ENCODE data around the gene AKAP11. TPM values are rescaled to one million over a fixed set of nuclear protein-coding genes. Genes with fewer than 3 reads are reported as not detected.
"Not testable (repeated sequence)": the region's sequence is repeated elsewhere in the genome, so short reads cannot be mapped to it uniquely, and the experiment has no call there.

AKAP11 gene, protein sequence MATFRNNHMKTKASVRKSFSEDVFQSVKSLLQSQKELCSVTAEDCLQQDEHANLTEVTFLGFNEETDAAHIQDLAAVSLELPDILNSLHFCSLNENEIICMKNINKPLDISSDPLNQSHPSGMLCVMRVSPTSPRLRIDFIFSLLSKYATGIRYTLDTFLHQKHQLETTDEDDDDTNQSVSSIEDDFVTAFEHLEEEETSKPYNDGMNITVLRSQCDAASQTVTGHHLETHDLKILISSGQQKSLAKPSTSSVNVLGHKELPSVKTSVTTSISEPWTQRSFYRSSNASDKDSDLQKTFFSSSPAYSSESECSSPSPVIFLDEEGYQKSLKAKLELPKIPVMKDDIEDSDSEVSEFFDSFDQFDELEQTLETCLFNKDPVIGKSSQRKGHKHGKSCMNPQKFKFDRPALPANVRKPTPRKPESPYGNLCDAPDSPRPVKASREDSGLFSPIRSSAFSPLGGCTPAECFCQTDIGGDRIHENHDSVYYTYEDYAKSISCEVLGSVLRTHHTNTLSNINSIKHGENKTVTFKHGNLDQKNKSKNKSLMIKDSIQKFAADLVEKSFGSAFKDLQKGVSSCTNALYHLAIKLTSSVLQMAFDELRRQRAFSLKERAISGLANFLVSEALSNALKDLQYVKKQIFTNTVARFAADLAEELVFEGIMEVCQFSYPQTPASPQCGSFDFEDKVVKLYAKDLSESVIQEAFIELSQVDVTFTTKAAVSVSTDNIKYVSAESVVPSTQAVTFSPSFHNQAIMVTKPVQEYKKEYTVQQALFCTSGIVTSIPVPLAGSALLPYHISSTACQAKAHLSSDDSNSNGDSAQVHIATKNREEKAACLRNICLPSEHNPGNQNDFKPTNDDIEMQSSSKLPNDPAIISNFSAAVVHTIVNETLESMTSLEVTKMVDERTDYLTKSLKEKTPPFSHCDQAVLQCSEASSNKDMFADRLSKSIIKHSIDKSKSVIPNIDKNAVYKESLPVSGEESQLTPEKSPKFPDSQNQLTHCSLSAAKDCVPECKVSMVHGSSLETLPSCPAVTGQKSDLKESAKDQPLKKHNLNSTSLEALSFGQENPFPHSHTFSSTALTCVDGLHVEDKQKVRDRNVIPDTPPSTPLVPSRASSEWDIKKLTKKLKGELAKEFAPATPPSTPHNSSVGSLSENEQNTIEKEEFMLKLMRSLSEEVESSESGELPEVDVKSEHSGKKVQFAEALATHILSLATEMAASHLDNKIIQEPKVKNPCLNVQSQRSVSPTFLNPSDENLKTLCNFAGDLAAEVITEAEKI (N-terminal part only)
- total RNA-seq: 10 to 100 TPM; 17.9 to 42.3 (median 31.0) TPM

DNA sequence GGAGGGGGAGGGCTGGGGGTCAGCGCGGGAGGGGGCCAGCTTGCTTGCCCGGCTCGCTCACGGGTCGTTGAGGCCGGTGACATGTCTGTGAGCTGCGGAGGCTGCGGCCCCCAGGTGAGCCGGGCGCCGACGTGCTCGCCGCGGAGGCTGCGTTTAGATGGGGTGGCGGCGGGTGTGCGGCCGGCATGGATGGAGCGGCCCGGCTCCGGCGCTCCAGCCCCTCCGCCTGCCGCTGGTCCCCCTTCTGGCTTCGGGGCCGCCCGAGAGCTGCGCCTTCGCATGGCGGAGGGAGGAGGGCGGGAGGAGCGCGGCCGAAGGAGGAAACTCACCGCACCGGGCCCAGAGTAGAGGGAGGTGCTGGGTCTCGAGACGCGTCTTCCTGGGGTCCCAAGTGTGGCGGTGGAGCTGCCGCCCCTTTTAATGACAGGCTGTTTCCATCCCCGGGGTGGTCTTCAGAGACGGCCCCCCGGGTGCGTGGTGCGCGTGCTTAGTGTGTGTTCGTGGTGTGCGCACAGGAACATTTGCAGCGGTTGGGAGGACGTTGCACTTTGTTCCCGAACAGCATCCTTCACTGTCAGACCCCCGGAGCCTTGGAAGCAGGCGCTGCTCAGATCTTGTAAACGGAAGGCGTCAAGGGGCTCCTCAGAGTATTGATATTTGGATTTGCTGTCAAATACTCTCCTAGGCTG lies at the start of gene AKAP11:
Gene AKAP11, plus strand, starts transcription at position 38 of the 689 bp plus-strand sequence. CDS start 14,197 bp downstream, outside the sequence.
- peak; percentile 39 to 68 (median 48) for ATAC-seq (replicated peaks in 6 of 8)
- H3K4me3 ChIP-seq: peak within 1 kb of the TSS; percentile 52 to 88 (median 70)
- in situ Hi-C loops (cut with MboI; ENCODE audit: low pct_unique_long_range_greater_than_20kb in 2 of 9, low sequenced_read_pairs in 9 of 9, unreplicated experiment in 9 of 9): no loop called here
- peak within 1 kb of the TSS; percentile 95 to 96 for H3K27ac ChIP-seq
- WGBS, 10 experiments: 0 to 2% (median 0%) methylated on average over 3 to 11 of the region's 59 CpGs; no CpG with 5 or more reads in 4 of the 10 experiments
- peaks cover 17 to 20% of the 10 kb centered on the region in 2 donors for H3K4me1 ChIP-seq (replicated peaks in 1 of 2)

DNA sequence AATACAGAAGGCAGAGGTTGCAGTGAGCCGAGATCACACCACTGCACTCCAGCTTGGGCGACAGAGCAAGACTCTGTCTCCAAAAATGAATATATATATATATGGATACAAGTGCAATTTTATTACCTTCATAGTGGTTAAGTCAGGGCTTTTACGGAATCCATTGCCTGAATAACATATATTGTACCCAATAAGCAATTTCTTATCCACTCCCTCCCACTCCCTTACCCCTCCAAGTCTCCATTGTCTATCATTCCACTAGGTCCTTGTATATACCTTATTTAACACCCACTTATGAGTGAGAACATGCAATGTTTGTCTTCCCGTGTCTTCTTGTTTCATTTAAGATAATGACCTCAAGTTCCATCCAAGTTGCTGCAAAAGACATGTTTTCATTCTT lies 48.3 kb upstream of the AKAP11 start:
- 88 to 100% (median 100%) methylated on average over 1 to 4 of the region's 4 CpGs for WGBS, 10 experiments
- ATAC-seq (replicated peaks in 6 of 8): no peak
- Histone ChIP-seq H3K27ac (no peak overlapping the region), H3K4me1 (replicated peaks in 1 of 2) (peaks cover 0 to 10% of the 10 kb centered on the region in 2 donors), H3K4me3 (no peak overlapping the region)
- in situ Hi-C loops (cut with MboI; ENCODE audit: low pct_unique_long_range_greater_than_20kb in 2 of 9, low sequenced_read_pairs in 9 of 9, unreplicated experiment in 9 of 9): no loop called here

DNA sequence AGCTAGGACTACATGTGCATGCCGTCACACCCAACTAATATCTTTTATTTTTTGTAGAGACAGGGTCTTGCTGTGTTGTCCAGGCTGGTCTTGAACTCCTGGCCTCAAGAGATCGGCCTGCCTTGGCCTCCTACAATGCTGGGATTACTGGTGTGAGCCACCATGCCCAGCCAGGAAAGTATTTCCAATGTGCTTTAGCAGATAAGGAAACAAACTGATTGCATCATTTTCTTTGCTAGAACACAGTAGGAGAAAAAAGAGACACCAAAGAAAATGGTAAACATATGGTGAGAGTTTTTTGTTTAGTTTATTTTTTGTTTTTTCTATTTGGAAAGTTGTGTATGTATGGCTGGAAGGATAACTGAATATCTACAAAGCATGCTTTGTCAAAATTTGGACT lies 46.9 kb upstream of the AKAP11 start:
- Histone ChIP-seq H3K4me1 (replicated peaks in 1 of 2) (peaks cover 0 to 10% of the 10 kb centered on the region in 2 donors), H3K27ac (no peak overlapping the region), H3K4me3 (no peak overlapping the region)
- in situ Hi-C loops (cut with MboI; ENCODE audit: low pct_unique_long_range_greater_than_20kb in 2 of 9, low sequenced_read_pairs in 9 of 9, unreplicated experiment in 9 of 9): no loop called here
- 93 to 100% (median 100%) methylated on average over 1 to 2 of the region's 2 CpGs; no CpG with 5 or more reads in 5 of the 10 experiments for WGBS, 10 experiments
- no peak for ATAC-seq (replicated peaks in 6 of 8)

DNA sequence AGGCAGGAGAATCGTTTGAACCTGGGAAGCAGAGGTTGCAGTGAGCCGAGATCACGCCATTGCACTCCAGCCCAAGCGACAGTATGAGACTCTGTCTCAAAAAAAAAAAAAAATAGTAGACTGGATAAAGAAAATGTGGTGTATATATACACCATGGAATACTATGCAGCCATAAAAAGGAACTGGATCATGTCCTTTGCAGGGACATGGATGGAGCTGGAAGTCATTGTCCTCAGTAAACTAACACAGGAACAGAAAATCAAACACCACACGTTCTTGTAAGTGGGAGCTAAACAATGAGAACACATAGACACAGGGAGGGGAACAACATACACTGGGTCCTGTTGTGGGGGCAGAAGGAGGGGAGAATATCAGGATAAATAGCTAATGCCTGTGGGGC lies 45.2 kb upstream of the AKAP11 start:
- ATAC-seq (replicated peaks in 6 of 8); in situ Hi-C loops (cut with MboI; ENCODE audit: low pct_unique_long_range_greater_than_20kb in 2 of 9, low sequenced_read_pairs in 9 of 9, unreplicated experiment in 9 of 9); H3K4me3 ChIP-seq; H3K27ac ChIP-seq; H3K4me1 ChIP-seq (replicated peaks in 1 of 2): not testable (repeated sequence)
- WGBS, 10 experiments: 71 to 100% (median 90%) methylated on average over 1 to 5 of the region's 5 CpGs; no CpG with 5 or more reads in 3 of the 10 experiments

DNA sequence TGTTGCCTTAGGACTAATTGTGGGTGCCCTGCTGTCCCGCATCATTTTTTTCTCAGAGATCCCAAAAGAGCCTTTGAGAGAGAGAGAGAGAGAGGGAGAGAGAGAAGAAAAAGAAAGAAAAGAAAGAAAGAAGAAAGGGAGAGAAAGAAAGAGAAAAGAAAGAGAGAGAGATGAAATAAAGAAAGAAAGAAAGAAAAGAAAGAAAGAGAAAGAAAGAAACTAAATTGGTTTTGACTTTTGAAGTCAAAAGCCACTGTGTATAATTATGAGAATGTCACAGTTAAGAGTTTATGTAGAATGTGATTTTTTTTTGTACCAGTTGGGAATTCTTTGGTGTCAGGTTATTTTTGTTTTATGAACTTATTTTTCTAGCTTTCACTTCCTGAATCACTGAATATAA lies 43.4 kb upstream of the AKAP11 start:
- Histone ChIP-seq H3K4me3 (no peak overlapping the region), H3K27ac (no peak overlapping the region), H3K4me1 (replicated peaks in 1 of 2) (no peaks in the 10 kb centered on the region)
- in situ Hi-C loops (cut with MboI; ENCODE audit: low pct_unique_long_range_greater_than_20kb in 2 of 9, low sequenced_read_pairs in 9 of 9, unreplicated experiment in 9 of 9): no loop called here
- WGBS, 10 experiments: 63 to 100% (median 98%) methylated on average over 1 of the region's 1 CpG
- ATAC-seq (replicated peaks in 6 of 8): no peak

DNA sequence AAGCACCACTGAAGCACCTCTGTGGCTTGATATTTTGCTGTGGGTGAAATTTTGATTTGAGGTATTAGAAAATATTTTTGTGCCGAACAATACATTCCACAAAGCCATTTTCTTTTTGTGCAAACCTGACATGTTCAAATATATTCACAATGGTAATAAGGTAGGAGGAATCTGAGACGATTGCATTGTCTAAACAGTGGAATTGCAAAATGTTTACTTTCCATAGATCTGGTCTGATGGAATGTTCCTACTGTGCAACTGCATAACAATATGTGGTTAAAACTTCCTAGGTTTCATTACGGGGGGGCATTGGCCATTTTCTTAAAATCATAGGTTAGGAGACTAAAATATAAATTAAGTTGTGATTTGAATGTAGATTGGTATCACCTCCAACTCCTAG lies 42.7 kb upstream of the AKAP11 start:
- no peak overlapping the region for H3K4me3 ChIP-seq
- H3K27ac ChIP-seq: no peak overlapping the region
- in situ Hi-C loops (cut with MboI; ENCODE audit: low pct_unique_long_range_greater_than_20kb in 2 of 9, low sequenced_read_pairs in 9 of 9, unreplicated experiment in 9 of 9): no loop called here
- 73 to 100% (median 90%) methylated on average over 1 to 3 of the region's 3 CpGs; no CpG with 5 or more reads in 1 of the 10 experiments for WGBS, 10 experiments
- no peaks in the 10 kb centered on the region for H3K4me1 ChIP-seq (replicated peaks in 1 of 2)
- ATAC-seq (replicated peaks in 6 of 8): no peak

DNA sequence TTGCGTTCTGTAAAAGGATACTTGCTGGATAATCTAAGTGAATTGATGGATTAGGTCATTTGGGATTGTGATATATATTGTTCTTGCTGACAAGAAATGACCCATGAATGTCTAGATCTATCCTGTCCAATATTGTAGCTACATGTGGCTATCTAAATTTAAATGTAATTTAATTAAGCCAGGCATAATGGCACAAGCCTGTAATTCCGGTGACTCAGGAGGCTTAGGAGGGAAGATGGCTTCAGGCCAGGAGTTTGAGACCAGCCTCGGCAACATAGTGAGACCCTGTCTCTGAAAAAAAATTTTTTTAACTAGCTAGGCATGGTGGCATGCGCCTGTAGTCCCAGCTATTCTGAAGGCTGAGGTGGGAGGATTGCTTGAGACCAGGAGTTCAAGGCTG lies 39.3 kb upstream of the AKAP11 start:
- H3K27ac ChIP-seq: no peak overlapping the region
- in situ Hi-C loops (cut with MboI; ENCODE audit: low pct_unique_long_range_greater_than_20kb in 2 of 9, low sequenced_read_pairs in 9 of 9, unreplicated experiment in 9 of 9): no loop called here
- H3K4me1 ChIP-seq (replicated peaks in 1 of 2): no peaks in the 10 kb centered on the region
- ATAC-seq (replicated peaks in 6 of 8): no peak
- H3K4me3 ChIP-seq: no peak overlapping the region
- 40 to 100% (median 100%) methylated on average over 1 to 4 of the region's 4 CpGs; no CpG with 5 or more reads in 2 of the 10 experiments for WGBS, 10 experiments

DNA sequence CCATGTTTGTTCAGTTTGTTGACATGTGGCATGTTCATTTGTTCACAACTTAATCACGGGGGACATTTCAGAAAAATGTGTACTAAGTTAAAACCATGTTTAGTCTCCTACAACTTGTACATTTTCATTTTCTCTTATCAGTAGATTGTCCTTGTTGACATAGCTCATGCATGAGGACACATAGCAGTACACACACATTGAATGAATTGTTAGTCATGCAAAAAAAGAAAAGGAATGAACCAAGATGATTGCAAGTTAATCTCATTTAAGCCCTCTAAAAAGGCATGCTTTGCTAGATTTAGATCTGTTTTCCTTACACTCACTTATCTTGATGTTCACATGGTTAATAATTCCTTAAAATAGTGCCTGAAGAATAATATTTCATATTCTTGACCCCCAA lies 38.2 kb upstream of the AKAP11 start:
- Histone ChIP-seq H3K4me1 (replicated peaks in 1 of 2) (no peaks in the 10 kb centered on the region), H3K4me3 (no peak overlapping the region), H3K27ac (no peak overlapping the region)
- 0 to 100% (median 95%) methylated on average over 1 of the region's 1 CpG; no CpG with 5 or more reads in 4 of the 10 experiments for WGBS, 10 experiments
- no peak for ATAC-seq (replicated peaks in 6 of 8)
- in situ Hi-C loops (cut with MboI; ENCODE audit: low pct_unique_long_range_greater_than_20kb in 2 of 9, low sequenced_read_pairs in 9 of 9, unreplicated experiment in 9 of 9): no loop called here

DNA sequence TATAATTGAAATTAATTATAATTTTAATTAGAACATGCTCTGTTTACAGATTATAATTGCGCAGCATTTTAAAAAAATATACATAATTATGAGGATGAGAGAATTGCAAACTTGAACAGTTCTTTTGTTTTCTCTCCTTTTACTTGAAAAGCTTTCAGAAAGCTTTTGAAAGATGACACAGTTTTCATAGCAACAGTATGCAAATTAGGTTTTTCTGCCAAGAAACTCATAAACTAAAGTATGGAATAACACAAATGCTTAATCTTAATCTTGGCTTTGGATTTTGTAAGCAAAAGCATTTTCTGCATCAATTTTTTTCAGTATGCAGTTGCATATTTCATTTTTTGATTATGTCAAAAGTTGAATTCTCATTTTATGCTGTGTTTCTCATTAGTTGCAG lies 32.8 kb upstream of the AKAP11 start:
- Histone ChIP-seq H3K4me1 (replicated peaks in 1 of 2) (no peaks in the 10 kb centered on the region), H3K4me3 (no peak overlapping the region), H3K27ac (no peak overlapping the region)
- ATAC-seq (replicated peaks in 6 of 8): peak in 1 of 8 experiments; percentile 36
- in situ Hi-C loops (cut with MboI; ENCODE audit: low pct_unique_long_range_greater_than_20kb in 2 of 9, low sequenced_read_pairs in 9 of 9, unreplicated experiment in 9 of 9): no loop called here
- WGBS, 10 experiments: 86 to 100% (median 100%) methylated on average over 1 of the region's 1 CpG; no CpG with 5 or more reads in 2 of the 10 experiments

DNA sequence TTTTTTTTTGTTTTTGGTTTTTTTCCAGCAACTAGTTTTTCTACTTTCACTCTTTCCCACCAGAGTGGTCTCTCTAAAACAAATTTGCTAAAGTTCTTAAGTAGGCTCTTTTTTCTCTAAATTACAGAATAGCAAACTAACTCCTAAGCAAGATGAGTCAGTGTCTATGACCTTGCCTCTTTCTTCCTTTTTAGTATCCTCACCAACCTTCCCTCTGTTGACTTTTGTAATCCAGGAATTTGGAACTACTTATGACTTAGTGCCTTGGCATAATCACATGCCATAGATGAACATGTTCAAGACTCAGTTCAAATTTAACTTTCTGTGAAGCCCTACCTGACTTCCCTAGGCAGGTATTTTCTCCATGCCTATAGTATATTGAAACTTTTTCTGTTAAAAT lies 32.3 kb upstream of the AKAP11 start:
- no peak for ATAC-seq (replicated peaks in 6 of 8)
- Histone ChIP-seq H3K27ac (no peak overlapping the region), H3K4me3 (no peak overlapping the region), H3K4me1 (replicated peaks in 1 of 2) (no peaks in the 10 kb centered on the region)
- in situ Hi-C loops (cut with MboI; ENCODE audit: low pct_unique_long_range_greater_than_20kb in 2 of 9, low sequenced_read_pairs in 9 of 9, unreplicated experiment in 9 of 9): no loop called here

DNA sequence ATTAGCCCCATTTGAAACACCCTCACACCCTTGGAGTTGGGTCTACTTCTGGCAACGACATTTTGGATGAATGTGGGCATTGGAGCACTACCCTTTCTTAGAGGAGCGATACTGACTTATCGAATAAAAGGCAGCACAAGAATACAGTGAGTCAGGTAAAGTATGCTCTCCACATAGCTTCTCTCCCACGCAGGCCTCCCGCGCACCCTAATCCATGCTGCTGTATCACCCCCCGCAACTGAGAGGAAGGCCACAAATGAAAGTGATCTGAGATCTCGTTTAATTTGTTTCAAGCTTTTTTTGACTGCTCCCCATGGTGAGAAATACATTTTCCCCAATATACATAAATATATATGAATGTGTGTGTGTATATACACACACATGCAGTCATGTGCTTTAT lies 25.4 kb upstream of the AKAP11 start:
- Histone ChIP-seq H3K4me1 (replicated peaks in 1 of 2) (no peaks in the 10 kb centered on the region), H3K4me3 (no peak overlapping the region), H3K27ac (no peak overlapping the region)
- ATAC-seq (replicated peaks in 6 of 8): no peak
- WGBS, 10 experiments: 80 to 100% (median 98%) methylated on average over 1 to 8 of the region's 8 CpGs
- in situ Hi-C loops (cut with MboI; ENCODE audit: low pct_unique_long_range_greater_than_20kb in 2 of 9, low sequenced_read_pairs in 9 of 9, unreplicated experiment in 9 of 9): no loop called here

DNA sequence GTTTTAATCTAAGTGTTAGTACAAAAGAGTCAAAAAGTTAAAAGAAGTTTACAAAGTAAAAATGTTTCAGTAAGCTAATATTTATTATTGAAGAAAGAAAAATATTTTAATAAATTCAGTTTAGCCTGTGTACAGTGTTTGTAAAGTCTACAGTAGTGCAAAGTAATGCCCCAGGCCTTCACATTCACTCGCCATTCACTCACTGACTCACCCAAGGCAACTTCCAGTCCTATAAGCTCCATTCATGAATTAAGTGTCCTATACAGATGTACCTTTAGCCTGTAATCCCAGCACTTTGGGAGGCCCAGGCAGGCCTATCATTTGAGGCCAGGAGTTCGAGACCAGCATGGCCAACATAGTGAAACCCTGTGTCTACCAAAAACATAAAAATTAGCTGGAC lies 24.1 kb upstream of the AKAP11 start:
- in situ Hi-C loops (cut with MboI; ENCODE audit: low pct_unique_long_range_greater_than_20kb in 2 of 9, low sequenced_read_pairs in 9 of 9, unreplicated experiment in 9 of 9): no loop called here
- 17 to 100% (median 70%) methylated on average over 1 to 2 of the region's 2 CpGs; no CpG with 5 or more reads in 1 of the 10 experiments for WGBS, 10 experiments
- Histone ChIP-seq H3K4me3 (no peak overlapping the region), H3K27ac (no peak overlapping the region), H3K4me1 (replicated peaks in 1 of 2) (no peaks in the 10 kb centered on the region)
- ATAC-seq (replicated peaks in 6 of 8): no peak
